ENCODE data around the gene ZMYM4. TPM values are rescaled to one million over a fixed set of nuclear protein-coding genes. Genes with fewer than 3 reads are reported as not detected.
"Not testable (repeated sequence)": the region's sequence is repeated elsewhere in the genome, so short reads cannot be mapped to it uniquely, and the experiment has no call there.

The ZMYM4 gene
- total RNA-seq, 4 donors from 2014 or later: 16.3 to 80.0 (median 22.4) TPM

DNA sequence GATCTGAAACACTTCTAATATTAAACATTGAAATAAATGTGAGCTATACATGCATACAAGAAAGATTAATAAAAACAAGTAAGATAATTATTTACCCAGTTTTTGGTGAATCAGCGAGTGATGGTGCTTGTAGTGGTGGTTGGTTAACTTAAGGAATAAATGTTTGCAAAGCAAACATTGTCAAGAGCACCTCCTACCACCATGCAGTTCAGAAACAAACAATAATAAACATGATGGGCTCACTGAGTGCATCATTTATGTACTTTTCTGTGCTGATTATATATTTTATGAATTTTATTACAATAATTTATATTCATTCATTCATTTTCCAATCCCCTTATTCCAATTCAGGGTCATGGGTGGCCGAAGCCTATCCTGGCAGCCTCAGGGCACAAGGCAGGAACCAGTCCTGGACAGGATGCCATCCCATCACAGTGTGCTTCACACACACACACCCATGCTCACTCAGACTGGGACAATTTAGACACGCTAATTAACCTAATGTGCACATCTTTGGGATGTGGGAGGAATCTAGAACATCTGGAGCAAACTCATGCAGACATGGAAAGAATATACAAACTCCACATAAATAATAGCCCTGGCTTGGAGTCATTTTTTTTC, 57.8 kb downstream of the ZMYM4 start:
- H3K4me1 ChIP-seq: no peaks in the 10 kb centered on the region
- H3K27me3 ChIP-seq: no peaks in the 10 kb centered on the region
- no peak overlapping the region for H3K4me3 ChIP-seq
- no peak for DNase-seq
- H3K27ac ChIP-seq: no peak overlapping the region
- peaks cover 0 to 7% (median 0%) of the 10 kb centered on the region in 3 donors for H3K36me3 ChIP-seq
- no peaks in the 10 kb centered on the region for H3K9me3 ChIP-seq
- TF ChIP-seq, protein P1, sequence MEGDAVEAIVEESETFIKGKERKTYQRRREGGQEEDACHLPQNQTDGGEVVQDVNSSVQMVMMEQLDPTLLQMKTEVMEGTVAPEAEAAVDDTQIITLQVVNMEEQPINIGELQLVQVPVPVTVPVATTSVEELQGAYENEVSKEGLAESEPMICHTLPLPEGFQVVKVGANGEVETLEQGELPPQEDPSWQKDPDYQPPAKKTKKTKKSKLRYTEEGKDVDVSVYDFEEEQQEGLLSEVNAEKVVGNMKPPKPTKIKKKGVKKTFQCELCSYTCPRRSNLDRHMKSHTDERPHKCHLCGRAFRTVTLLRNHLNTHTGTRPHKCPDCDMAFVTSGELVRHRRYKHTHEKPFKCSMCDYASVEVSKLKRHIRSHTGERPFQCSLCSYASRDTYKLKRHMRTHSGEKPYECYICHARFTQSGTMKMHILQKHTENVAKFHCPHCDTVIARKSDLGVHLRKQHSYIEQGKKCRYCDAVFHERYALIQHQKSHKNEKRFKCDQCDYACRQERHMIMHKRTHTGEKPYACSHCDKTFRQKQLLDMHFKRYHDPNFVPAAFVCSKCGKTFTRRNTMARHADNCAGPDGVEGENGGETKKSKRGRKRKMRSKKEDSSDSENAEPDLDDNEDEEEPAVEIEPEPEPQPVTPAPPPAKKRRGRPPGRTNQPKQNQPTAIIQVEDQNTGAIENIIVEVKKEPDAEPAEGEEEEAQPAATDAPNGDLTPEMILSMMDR (IDR thresholded peaks at IDR 0.05): no peak
- TF ChIP-seq POLR2A (IDR thresholded peaks at IDR 0.05): no peak

DNA sequence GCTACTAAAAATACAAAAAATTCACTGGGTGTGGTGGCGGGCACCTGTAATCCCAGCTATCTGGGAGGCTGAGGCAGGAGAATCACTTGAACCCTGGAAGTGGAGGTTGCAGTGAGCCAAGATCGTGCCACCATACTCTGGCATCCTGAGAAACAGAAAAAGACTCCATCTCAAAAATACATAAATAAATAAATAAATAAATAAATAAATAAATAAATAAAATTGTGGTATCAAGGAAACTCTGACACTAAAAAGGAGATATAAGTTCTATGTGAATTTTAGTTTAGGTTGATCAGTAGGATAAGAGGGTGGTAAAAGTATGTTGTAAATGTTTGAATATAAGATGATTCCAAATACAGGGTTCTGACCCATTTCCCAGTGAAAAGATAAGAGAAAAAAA, 63.1 kb downstream of the ZMYM4 start:
- not testable (repeated sequence) for DNase-seq, H3K9me3 ChIP-seq, H3K27me3 ChIP-seq

DNA sequence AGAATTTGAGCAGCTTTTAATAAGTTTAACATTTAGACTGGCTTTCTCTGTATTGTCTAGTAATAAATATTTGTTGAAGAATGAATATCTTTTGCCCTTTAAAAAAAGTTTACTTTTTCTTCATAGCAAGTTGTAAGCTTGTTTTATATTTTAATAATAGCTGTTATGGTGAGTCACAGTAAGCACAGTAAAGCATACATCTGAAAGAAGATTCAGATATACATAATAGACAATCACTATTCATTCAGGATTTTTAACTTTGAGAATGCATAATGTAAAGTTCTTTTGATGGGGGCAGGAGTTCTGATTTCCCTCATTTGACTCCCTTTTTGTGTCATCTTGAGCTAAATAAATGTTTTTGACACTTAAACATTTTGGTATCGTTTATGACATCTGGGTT, 66.0 kb downstream of the ZMYM4 start:
- DNase-seq: no peak
- Histone ChIP-seq H3K9me3 (no peaks in the 10 kb centered on the region), H3K4me1 (no peaks in the 10 kb centered on the region), H3K4me3 (no peak overlapping the region), H3K27me3 (no peaks in the 10 kb centered on the region), H3K36me3 (no peaks in the 10 kb centered on the region), H3K27ac (no peak overlapping the region)
- no peak for TF ChIP-seq POLR2A (IDR thresholded peaks at IDR 0.05)
- TF ChIP-seq, protein P1 (IDR thresholded peaks at IDR 0.05): no peak

More for the DNA sequence above, 63.1 kb downstream of the ZMYM4 start:
- H3K27ac ChIP-seq, H3K4me3 ChIP-seq, H3K36me3 ChIP-seq, H3K4me1 ChIP-seq: not testable (repeated sequence)

DNA sequence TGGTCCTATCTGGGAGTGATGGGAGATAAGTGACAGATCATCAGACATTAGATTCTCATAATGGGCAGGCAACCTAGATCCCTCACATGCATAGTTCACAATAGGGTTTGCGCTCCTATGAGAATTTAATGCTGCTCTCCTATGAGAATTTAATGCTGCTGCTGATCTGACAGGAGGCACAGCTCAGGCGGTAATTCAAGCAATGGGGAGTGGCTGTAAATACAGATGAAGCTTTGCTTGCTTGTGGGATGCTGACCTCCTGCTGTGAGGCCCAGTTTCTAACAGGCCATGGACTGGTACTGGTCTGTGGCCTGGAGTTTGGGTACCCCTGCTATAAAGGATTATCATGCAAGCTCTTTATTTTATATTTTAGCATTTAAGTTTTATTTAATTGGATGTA, 72.0 kb downstream of the ZMYM4 start:
- Histone ChIP-seq H3K4me3 (no peak overlapping the region), H3K4me1 (no peaks in the 10 kb centered on the region), H3K9me3 (no peaks in the 10 kb centered on the region), H3K27ac (no peak overlapping the region), H3K36me3 (no peaks in the 10 kb centered on the region), H3K27me3 (no peaks in the 10 kb centered on the region)
- no peak for DNase-seq
- no peak for TF ChIP-seq POLR2A (IDR thresholded peaks at IDR 0.05)
- TF ChIP-seq, protein P1 (IDR thresholded peaks at IDR 0.05): no peak

DNA sequence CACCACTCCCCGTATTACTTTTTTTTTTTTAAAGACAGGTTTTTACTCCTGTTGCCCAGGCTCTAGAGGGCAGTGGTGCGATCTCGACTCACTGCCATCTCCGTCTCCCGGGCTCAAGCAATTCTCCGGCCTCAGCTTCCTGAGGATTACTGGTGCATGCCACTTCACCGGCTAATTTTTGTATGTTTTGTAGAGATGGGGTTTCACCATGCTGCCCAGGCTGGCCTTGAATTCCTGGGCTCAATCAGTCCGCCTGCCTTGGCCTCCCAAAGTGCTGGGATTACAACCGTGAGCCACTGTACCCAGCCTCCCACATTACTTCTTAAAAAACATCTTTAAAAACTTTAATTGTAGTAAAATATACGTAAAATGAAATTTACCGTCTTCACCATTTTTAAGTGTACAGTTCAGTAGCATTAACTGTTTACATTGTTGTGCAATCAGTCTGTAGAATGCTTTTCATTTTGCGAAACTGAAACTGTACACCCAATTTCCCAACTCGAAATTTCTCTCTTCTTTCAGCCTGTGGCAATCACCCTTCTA, 77.0 kb downstream of the ZMYM4 start:
- peak overlapping the region in 1 of 4 donors; percentile 25 for H3K4me3 ChIP-seq
- no peaks in the 10 kb centered on the region for H3K9me3 ChIP-seq
- no peaks in the 10 kb centered on the region for H3K27me3 ChIP-seq
- H3K27ac ChIP-seq: no peak overlapping the region
- no peaks in the 10 kb centered on the region for H3K4me1 ChIP-seq
- no peak for DNase-seq
- TF ChIP-seq, protein P1 (IDR thresholded peaks at IDR 0.05): no peak
- no peaks in the 10 kb centered on the region for H3K36me3 ChIP-seq

DNA sequence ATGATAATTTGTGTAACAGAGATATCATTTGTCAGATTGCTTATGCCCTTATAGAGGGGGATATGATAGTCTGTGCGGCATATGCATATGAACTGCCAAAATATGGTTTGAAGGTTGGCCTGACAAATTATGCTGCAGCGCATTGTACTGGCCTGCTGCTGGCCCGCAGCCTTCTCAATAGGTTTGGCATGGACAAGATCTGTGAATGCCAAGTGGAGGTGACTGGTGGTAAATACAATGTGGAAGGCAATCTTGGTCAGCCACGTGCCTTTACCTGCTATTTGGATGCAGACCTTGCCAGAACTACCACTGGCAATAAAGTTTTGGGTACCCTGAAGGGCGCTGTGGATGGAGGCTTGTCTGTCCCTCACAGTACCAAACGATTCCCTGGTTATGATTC, 82.4 kb downstream of the ZMYM4 start:
- Histone ChIP-seq H3K4me1 (no peaks in the 10 kb centered on the region), H3K9me3 (no peaks in the 10 kb centered on the region), H3K4me3 (no peak overlapping the region), H3K27ac (no peak overlapping the region), H3K36me3 (no peaks in the 10 kb centered on the region), H3K27me3 (no peaks in the 10 kb centered on the region)
- no peak for TF ChIP-seq POLR2A (IDR thresholded peaks at IDR 0.05)
- TF ChIP-seq, protein P1 (IDR thresholded peaks at IDR 0.05): no peak
- no peak for DNase-seq

All from Peyer's patch (tissue), 4 donors.